HCT116 (cell line): ENCODE results near the gene QPCT.

Experiments used
- CEBPB ChIP-seq: IDR thresholded peaks from 2 replicates; pipeline ENCODE4 v1.6.1; 2012; ENCODE audit warnings: low read depth
- CTCF ChIP-seq, 3 experiments: fragments of 200-600 bp in 1 of 3; sonication (generic) in 1 of 3; IDR thresholded peaks in 2 of 3; conservative IDR thresholded peaks in 1 of 3; 2 replicates each; pipeline ENCODE4 v1.5.1; 2012 to 2017; ENCODE audit warnings: low read depth in 2 of 3, low read length in 2 of 3, antibody characterized with exemption in 1 of 3, borderline replicate concordance in 1 of 3, control low read depth in 1 of 3, mild to moderate bottlenecking in 1 of 3, mixed read lengths in 1 of 3, mixed run types in 1 of 3, moderate library complexity in 1 of 3; ENCODE audit not compliant: insufficient read depth in 1 of 3
- POLR2AphosphoS5 ChIP-seq: IDR thresholded peaks from 2 replicates; pipeline ENCODE4 v1.6.1; 2011; ENCODE audit warnings: mild to moderate bottlenecking, low read depth, low read length, moderate library complexity

- TF ChIP-seq CTCF (IDR thresholded peaks at IDR 0.05 in 2 of 3, conservative IDR thresholded peaks at IDR 0.05 in 1 of 3; ENCODE audit: borderline replicate concordance in 1 of 3, insufficient read depth in 1 of 3, low read depth in 2 of 3, low read length in 2 of 3) = no peak
- TF ChIP-seq POLR2AphosphoS5 = no peak
- TF ChIP-seq CEBPB = no peak
Observed at GRCh38 chr2:37370666-37371065, 26.2 kb downstream of the QPCT start.
